Measurements from ENCODE around the gene TP53I11. TPM values are rescaled to one million over a fixed set of nuclear protein-coding genes. Genes with fewer than 3 reads are reported as not detected.

Gene TP53I11
- total RNA-seq, 1 experiment from 2014 or later: 94.2 TPM

GRCh38 chr11:44985721-44986120, 35.0 kb upstream of the TP53I11 start:
- no peaks in the 10 kb centered on the region for H3K9me3 ChIP-seq (ENCODE audit: control insufficient read depth, low read depth, low read length)
- H3K79me1 ChIP-seq (ENCODE audit: insufficient read depth, low read depth, low read length, poor library complexity, severe bottlenecking): no peaks in the 10 kb centered on the region
- H3K4me1 Mint-ChIP-seq: peaks cover 20 to 26% of the 10 kb centered on the region in 2 experiments
- H3K27me3 ChIP-seq (ENCODE audit: insufficient read depth, low read length): no peaks in the 10 kb centered on the region
- no peaks in the 10 kb centered on the region for H4K20me1 ChIP-seq (ENCODE audit: control insufficient read depth, insufficient read depth, insufficient read length)
- no peak overlapping the region for H4K8ac ChIP-seq (replicated peaks; ENCODE audit: insufficient read length, low read depth, low read length)
- H3K4ac ChIP-seq (ENCODE audit: low read depth, low read length): no peak overlapping the region
- WGBS (ENCODE audit: extremely low coverage, insufficient read length, low lambda C conversion rate): no CpG with 5 or more reads among the region's 6 CpGs
- H2AK5ac ChIP-seq (ENCODE audit: insufficient read length, low read length): no peak overlapping the region
- no peak overlapping the region for H3K4me2 ChIP-seq (ENCODE audit: insufficient read depth, insufficient read length, low read length)
- no peak overlapping the region; a peak in 1 of 5 replicates for H3K4me3 Mint-ChIP-seq
- H3K23ac ChIP-seq (ENCODE audit: insufficient read length, low read depth, low read length): no peak overlapping the region
- no peak overlapping the region for H3K9ac ChIP-seq (ENCODE audit: extremely low read depth, insufficient read length, low read length)
- no peak for TF ChIP-seq CTCF (conservative IDR thresholded peaks at IDR 0.05)
- H3K4me1 ChIP-seq (ENCODE audit: insufficient read depth, low read length): 0 out of 2 replicates have a peak, but pooled peaks cover under 1% of the 10 kb centered on the region
- H3K27ac Mint-ChIP-seq: no peak overlapping the region
- no peak for DNase-seq
- no peak overlapping the region for H4K5ac ChIP-seq (ENCODE audit: insufficient read length, low read depth, low read length)
- no peak overlapping the region for H2BK120ac ChIP-seq (ENCODE audit: low read depth, low read length, poor library complexity, severe bottlenecking)
- peaks cover 5% of the 10 kb centered on the region in 2 experiments; a peak in 3 of 5 replicates for H3K9me3 Mint-ChIP-seq
- no peak overlapping the region for H3K18ac ChIP-seq (ENCODE audit: insufficient read length, low read depth, low read length)
- no peak overlapping the region for H3T11ph ChIP-seq (ENCODE audit: low read length)
- H3K27me3 Mint-ChIP-seq (ENCODE audit: low read depth): peaks cover 8% of the 10 kb centered on the region
- no peak overlapping the region for H3K14ac ChIP-seq (ENCODE audit: insufficient read depth, low read length)
- no peak overlapping the region for H2BK15ac ChIP-seq (ENCODE audit: low read depth, low read length)
- no peaks in the 10 kb centered on the region for H3K23me2 ChIP-seq (ENCODE audit: insufficient read length, low read depth, low read length, poor library complexity, severe bottlenecking)
- H3K36me3 Mint-ChIP-seq (ENCODE audit: insufficient read depth in 1 of 3, low read depth in 3 of 3): peaks cover 0 to 7% (median 0%) of the 10 kb centered on the region in 3 experiments; a peak in 2 of 7 replicates
- H2AFZ ChIP-seq (ENCODE audit: low read length): no peak overlapping the region
- no peak overlapping the region for H2BK5ac ChIP-seq (ENCODE audit: insufficient read length, low read length)
- H3K56ac ChIP-seq (ENCODE audit: insufficient read length, low read depth, low read length): no peak overlapping the region
- no peak overlapping the region for H2BK20ac ChIP-seq (ENCODE audit: low read depth, low read length, poor library complexity, severe bottlenecking)
- no peak overlapping the region for H3K27ac ChIP-seq (ENCODE audit: insufficient read length, low read depth, low read length)
- no peak overlapping the region for H2BK12ac ChIP-seq (ENCODE audit: insufficient read length, low read depth, low read length)
- no peaks in the 10 kb centered on the region for H3K79me2 ChIP-seq (ENCODE audit: insufficient read depth, low read length)
- H4K91ac ChIP-seq (ENCODE audit: insufficient read length, low read depth, low read length): no peak overlapping the region
